HG02610 (cell line): ENCODE measurements around the gene RSPO4.
"Not testable (repeated sequence)": the region's sequence is repeated elsewhere in the genome, so short reads cannot be mapped to it uniquely, and the experiment has no call there.

ENCODE experiments used
- ATAC-seq: cut with Tn5 transposase; IDR thresholded peaks from one replicate; pipeline ENCODE4 v1.9.1; 2021; ENCODE audit warnings: mild to moderate bottlenecking, moderate library complexity; ENCODE audit not compliant: unreplicated experiment

Gene RSPO4

DNA sequence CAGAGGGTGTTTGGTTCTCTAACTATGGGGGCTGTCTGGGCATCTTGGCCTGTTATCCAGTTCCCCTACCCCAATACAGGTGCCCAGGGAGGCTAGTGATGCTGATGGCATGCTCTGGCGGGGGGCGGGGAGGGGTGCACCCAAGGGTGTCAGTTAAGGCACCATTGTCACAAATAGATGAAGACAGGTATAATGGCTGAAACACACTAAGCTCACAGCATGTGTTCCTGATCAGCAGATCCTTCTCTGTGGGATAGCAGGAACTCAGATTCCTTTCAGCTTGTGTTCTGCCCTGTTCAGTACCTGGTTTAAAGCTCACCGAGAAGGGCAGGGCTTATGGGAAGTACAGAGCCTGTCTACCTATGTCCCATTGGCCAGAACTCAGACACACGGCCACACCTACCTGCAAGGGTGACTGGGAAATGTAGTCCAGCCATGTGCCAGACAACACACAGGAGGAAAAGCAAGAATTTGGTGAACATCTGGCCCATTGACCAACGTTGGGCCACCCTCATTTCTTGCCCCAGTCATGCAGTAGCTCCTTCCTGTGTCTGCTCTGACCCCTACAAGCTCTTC, 3.4 kb upstream of the RSPO4 start:
- ATAC-seq = no peak

DNA sequence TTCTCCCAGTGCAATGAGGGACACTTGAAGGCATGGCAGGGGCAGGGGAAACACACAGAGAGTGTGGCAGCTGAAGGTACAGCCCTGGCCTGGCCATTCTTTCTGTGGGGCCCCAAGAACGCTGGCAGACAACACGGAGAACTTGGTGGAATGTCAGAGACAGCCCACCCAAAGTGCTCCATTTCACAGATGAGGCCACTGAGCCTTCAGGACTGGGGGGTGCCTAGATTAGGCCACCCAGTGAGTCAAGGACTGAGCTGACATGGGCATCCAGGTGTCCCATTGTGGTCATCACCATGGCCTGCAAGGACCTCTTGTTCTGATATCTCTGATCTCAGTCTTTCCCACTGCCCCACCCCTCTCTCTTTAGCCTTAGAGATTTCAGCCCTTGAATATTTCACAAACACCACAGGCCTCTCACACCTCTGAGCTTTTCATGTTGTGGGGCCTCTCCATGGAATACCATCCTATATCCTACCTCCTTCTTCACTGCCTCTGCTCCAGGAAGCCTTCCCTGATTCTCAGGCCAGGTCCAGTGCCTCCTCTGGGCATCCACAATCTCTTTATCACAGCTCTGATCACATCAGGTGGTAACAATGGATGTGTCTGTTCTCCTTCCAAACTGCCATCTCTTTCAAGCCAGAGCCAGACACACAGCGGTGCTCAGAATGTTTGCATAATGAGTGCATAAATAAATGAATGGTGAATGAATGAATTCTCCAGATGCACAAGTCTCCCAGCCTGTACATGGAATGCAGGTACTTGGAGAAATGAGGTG, 2.0 kb upstream of the RSPO4 start:
- no peak for ATAC-seq

DNA sequence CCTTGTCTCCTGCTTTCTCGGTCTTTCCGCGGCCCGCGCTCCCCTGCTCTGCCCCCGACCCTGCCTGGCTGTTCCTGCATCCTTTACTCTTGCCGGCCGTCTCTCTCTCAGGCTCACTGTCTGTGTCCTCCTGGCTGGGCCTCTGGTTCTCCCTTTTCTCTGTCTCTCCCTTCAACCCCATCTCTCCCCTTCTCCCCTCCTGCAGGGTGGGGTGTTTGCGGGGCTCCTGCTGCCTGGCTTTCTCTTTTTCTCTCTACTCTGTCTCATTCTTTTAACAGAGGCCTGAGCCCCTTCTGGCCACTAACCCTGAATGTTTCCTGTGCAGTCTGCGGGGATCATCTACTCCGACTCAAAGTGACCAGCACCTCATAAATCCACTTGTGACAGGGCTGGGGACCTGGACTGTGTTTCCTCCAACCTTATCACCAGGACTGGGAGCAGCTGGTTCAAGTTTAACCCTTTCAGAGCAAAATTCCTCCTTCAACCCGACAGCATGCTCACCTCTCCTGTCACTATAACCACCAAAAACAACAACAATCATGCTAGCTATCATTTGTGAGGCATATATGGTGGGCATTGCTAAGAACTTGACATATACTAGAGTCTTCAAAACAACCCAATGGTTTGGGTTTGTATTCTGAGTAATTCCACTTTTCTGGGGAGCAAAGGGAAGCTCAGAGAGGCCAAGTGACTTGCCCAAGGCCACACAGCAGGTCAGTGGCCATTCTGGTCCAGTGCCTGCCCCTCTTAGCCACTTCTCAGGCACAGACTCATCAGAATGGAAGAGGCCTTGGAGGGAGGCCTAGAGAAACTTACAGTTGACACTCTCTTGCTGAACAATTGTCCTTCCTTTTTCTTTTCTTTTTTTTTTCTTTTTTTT, 811 bp upstream of the RSPO4 start:
- no peak for ATAC-seq

DNA sequence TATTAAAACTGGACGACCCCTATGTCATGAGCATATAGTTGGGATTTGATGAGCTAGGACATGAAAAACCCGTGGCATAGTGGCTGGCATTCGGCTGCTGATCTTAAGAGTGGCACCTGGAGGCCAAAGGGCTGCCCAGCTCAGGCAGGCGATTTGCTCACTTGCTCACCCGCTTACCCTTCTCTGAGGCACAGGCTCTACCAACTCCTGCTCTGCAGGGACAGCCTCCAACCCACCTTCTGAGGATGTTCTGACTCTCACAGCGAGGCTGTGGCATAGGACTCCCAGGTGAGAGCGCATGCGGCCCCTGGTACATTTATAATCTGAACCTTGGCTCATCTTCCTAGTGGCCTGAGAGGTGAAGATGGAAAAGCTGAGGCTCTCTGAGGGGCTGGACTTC, 995 bp downstream of the RSPO4 start:
- no peak for ATAC-seq

DNA sequence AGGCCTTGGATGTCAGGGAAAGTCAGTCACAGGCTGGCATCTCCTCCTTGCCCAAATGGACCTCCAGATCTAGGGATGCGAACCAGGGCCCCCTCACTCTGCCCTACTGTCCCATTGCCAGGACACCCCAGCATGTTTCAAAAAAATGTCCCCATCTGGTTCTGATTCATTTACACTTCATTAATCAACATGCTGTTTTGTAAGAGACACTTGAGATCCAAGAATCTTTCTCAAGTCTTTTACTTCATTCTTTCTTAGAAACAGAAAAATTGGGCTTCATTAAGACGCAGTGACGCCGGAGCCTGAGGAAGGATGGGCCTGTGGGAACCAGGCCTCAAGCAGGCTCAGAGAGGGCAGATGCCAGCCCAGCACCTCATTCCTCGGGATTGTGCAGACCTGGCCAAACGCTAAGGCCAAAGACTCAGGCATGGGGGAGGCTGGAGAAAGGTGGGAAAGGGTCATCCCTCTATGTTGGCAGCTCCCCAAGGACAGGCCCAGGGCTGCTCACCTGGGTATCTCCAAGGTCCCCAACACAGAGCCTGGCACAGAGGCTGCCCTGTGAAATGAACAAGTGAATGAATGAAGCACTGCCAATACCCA, 3.8 kb downstream of the RSPO4 start:
- ATAC-seq = no peak

DNA sequence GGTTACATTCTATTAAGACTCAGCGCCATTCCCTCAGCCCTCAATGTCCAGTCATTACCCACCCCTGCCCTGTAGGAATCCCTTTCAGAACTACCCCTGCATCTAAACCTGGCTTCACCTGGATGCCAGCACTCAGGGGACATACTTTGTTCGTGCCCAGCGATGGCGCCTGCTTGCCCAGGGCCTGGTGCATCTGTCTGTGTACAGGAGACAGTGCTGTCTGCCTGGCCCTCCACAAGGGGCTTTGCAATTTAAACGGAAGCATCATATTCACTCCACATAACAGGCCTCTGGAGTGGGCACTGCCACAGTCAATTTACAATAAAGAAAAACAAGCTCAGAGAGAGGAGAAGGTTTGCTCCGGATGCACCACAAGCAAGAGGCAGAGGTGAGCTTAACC, 4.6 kb downstream of the RSPO4 start:
- no peak for ATAC-seq

DNA sequence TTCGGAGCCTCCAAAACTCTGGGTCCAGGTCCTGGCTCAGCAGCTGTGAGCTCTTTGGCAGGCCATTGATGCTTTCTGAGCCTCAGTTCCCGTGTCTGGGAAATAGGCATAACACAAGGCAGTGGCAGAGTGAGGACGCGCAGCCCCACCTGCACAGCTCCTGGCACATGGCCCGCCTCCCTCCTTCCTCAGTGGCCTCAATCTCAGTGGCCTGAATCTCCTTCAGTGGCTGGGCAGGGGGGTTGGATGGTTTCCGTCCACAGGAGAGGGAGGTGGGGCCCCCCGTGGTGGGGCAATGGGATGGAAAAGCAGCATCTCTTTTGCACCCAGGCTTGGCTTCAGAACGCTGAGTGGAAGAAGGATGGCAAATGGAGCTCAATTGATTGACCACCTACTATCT, 5.1 kb downstream of the RSPO4 start:
- ATAC-seq = no peak

DNA sequence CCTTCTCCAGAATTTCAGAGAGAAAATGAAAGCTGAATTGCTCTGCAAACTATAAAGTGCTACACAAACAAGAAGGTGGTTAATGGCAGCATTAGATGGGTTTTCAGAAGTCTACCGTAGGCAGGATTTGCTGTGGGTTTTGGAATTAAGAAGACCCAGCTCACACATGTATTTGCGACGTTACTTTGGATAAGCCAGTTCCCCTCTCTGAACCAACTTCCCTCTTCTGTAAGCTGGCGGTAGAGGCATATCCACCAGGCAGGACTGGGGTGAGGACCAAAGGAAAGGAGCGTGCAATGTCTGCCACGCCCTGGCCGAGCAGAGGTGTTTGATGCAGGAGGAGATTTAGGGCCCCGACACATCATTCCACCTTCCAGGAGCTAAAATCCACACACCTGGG, 6.9 kb downstream of the RSPO4 start:
- no peak for ATAC-seq

DNA sequence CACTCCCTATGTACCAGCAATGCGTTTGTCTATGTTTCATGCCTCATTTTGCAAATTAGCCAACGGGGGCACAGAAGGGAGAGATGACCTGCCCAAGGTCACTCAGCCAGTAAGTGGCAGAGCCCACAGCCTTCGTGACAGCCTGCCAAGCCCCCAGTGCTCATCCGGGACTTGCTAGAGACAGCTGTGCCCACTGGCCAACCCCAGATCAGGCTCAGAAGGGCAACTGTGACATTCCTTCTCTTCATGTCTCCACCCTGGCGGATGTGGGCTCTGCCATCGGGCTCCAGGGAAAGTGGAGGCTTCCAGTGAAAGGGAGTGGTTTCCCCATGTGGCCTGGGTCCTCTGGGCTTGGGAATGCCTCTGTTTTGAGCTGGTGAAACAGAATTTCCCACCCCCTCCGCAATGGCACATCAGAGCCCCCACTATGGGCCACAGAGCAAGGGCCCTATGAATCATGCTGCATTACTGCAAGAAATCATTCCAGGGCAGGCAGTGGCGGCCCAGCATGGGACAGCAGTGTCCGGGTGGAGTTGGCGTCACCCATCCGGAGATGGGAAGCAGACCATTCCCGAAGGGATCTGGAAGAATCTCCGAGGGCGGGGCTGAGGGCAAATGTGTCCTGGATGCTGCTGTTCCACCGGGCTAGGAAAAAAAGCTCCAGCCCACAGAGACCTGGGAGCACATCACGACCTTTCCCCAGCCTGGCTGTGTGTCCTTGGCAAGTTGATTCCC, 9.1 kb downstream of the RSPO4 start:
- no peak for ATAC-seq

DNA sequence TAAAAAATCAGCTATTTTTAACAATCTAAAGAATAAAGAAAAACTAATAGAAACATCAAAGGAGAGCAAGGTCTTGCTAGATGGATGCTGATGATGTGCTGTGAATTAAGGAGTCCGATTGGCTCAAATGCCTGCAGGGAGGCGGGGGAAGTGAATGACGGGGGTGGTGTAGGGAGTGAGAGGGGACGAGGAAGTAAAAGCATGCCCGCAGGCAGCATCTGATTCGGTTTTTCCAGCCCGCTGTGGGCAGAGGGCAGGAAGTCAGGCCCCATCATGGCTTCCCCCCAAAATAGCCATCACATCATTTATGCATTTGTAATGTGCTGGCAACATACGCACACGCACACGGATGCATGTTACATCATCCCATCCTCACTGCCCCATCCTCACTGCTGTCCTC, 10.3 kb downstream of the RSPO4 start:
- ATAC-seq = no peak

DNA sequence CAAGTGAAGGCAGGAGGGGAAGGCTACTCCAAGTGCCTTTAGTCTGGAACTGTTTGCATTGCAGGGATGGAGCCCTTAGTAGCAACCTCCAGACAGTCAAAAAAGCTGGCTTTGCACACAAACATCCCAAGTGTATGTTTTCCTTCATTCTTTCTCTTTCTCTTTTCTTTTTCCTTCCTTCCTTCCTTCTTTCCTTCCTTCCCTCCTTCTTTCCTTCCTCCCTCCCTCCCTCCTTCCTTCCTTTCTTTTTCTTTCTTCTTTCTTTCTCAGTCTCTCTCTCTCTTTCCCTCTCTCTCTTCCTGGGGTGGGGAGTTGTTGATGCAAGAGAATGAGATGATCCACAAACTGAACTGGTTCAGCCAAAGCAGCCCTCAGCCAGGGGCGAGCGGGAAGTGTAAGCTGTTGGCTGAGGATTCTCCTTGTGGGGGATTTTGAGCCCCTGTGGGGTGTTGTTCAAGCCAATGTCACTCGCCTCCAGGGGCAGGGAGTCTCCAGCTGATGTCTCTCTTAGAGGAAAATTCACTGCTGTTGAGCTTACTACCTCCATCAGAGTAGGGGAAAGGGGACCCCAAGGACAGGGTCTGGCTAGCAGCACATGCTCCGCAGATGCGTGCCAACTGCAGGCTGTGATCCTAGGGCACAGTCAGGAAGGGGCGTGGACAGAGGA, 11.7 kb downstream of the RSPO4 start:
- no peak for ATAC-seq

DNA sequence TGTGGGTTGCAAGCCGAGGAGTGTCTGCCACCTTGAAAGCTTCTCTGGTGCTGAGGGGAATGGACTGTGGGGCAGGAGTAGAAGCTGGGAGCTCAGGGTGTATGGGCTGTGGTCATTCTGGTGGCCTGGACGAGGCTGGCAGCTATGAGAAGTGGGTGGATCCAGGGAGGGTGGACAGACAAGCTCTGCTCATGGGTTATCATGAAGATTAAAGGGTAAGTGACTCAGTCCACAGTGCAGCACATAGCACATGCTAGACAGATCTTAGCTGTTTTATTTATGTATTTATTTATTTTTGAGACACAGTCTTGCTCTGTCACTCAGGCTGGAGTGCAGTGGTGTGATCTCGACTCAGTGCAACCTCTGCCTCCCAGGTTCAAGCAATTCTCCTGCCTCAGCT, 13.8 kb downstream of the RSPO4 start:
- ATAC-seq = no peak

DNA sequence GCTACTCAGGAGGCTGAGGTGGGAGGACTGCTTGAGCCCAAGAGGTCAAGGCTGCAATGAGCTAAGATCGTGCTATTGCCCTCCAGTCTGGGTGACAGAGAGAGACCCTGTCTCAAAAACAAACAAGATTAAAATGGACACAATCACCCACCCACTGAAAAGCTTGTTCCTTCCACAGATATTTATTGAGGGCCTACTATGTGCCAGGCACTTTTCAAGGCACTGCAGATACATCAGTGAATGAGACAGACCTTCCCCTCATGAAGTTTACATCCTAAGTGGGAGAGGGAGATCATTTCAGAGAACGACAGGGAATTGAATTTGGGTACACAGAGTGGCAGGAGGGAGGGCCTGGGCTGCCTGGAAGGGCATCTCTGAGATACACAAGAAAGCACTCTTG, 14.4 kb downstream of the RSPO4 start:
- ATAC-seq = no peak

DNA sequence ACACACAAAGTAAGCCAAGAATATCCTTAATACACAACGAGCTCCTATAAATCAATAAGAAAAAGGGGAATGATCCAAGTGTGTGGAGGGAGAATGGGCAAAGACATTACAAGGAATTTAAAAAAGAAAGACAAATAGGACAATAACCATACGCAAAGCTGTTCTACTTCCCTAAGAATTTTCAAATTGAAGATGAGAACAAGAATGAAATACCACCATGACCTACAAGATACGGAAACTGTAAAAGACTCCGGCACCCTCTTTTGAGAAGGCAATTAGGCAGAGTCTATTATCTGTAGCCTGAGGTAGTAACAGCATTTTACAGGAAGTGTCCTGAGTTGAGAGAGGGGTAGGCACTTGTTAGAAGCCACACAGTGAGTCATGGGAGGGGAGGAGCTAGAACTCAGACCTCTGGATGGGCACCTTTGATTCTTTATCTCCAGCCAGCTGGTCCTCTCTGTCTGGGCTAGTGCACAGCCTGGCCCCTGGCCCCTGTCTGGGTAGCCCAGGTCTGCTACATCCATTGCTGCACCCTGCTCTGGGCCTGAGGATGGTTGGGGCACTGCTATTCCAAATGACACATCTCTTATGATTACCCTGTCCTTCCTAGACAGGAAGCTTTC, 15.3 kb downstream of the RSPO4 start:
- ATAC-seq = no peak

DNA sequence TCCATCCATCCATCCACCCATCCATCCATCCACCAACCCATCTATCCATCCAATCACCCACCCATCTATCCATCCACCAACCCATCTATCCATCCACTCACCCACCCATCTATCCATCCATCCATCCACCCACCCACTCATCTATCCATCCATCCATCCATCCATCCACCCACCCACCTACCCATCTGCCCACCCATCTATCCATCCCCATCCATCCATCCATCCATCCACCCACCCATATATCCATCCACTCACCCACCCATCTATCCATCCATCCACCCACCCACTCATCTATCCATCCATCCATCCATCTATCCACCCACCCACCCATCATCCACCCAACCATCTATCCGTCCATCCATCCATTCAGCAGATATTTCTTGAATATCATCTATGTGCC, 17.1 kb downstream of the RSPO4 start:
- not testable (repeated sequence) for ATAC-seq

DNA sequence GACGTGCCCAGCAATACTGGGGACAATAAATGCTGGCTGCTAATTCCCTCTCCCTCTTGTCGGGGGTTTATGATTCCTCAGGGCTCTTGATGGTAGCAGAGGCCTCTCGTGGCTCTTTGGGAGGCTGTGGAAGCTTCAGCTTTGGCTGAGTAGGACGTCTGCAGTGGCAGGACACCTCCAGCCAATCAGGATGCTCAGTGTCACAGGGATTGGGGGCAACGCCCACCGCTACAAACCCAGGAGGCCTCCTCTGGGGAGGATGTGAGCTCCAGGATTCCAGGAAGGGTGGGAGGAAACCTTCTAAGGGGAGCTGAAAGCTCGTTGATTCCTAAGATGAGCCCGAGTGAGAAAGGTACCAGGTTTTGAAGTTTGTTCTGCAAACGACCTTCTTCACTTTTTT, 19.4 kb downstream of the RSPO4 start:
- no peak for ATAC-seq

DNA sequence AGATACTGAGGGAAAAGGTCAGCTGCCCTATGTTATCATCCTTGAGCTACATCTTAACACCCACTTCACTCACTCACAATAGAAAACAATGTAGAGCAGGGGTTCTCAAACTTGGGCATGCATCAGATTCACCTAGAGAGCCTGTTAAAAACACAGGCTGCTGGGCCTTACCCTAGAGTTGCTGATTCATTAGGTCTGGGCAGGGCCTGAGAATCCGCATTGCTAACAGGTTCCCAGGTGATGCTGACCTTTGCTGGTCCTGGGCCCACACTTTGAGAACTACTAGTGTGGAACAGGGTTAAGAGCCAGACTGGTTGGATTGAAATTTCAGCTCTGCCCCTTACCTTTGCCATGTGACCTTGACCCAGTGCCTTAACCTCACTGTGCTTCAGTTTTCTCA, 25.1 kb downstream of the RSPO4 start:
- no peak for ATAC-seq

DNA sequence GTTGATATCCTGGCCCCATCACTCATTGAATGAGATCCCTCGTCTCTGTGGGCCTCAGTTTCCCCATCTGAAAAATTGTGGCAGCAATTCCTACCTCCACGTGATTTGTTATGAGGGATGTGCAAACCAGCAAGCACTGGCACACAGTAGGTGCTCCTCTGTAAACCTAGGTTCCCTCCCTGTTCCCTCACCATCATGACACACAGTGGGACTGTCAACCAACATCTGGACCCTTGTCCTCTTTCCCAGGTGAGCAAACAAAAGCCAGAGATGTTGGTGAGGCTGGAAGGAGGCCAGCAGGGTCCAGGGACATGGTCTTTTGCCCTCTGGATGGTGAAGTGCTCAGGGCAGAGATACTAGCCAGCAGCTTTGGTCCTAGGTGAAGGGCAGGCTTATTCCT, 26.1 kb downstream of the RSPO4 start:
- ATAC-seq = no peak

DNA sequence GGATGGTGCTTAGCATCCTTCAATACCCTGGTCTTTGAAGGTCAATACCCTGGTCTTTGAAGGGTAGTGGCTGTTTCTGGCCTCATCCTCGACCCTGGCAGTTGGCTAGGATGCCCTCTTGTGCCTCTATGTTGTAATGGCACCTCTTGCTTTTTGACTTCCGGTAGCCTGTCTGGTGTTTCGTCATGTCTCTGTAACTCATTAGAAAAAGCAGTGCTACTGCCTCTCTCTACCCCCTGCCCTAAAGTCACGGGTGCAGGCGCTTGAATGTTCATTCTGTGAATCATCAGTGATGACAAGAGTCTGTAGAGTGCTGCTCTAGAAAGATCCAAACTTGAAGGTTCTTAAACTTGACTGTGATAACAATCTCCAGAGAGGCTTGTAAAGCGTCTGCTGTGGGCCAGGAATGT, 28.3 kb downstream of the RSPO4 start:
- no peak for ATAC-seq

DNA sequence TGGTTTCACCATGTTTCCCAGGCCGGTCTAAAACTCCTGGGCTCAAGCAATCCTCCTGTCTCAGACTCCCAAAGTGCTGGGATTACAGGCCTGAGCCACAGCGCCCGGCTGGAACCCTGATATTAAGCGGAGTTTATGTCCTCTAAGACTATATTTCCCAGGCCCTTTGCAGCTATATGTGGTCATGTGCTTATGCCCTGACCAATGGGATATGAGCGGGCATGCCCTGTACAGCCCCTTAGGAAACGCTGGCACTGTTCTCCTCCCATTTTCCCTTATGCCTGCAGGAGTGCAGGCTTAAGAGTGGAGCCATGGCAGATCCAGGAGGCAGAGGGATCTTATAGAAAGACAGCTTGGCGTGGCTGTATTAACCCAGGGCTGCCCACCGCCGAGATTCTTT, 29.9 kb downstream of the RSPO4 start:
- no peak for ATAC-seq
